Cerebellar nuclear complex (tissue), 1 donor: ENCODE measurements around the gene CNTN4.

Experiments used
- DNase-seq, 2 experiments: peaks; one replicate each; lab custom pipeline; 2025; lab: John Stamatoyannopoulos, UW

CNTN4 gene

DNA sequence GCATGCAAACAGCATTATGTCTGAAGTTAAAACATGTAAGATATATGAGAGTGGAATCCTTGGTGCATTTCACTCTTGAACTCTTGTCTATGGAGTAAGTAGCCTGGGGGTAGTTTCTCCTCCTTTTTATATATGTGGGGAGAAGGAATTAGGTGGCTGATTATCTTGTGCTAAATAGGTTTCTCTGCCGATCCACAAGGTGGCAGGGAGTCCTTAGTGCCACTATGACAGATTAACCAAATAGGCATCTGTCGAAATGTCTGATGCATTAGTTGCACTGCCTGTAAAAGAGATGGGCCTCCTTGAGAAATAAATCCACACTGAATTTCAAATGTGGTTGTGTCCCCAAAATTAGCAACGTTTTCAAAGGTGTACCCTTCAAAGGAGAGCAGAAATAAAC is 170.1 kb downstream of the CNTN4 start:
- no peak for DNase-seq

DNA sequence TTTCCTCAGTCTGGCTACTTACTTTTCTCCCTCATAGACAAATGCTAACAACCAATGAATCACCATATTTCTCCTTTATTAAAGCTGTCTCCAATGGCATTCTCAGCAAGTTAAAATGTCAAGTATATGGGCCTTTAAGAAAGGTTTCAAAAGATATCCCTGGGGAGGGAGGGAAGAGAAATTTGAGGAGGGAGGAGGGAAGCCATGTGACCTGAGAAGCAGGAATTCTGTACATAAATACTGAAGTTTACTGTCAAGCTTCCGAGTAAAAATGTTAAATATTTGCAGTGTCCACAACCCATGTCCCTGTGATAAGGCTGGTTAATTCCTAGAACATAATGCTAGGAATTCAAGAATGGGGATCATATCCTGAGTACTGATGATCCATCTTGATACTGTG is 175.9 kb downstream of the CNTN4 start:
- DNase-seq, result no peak

DNA sequence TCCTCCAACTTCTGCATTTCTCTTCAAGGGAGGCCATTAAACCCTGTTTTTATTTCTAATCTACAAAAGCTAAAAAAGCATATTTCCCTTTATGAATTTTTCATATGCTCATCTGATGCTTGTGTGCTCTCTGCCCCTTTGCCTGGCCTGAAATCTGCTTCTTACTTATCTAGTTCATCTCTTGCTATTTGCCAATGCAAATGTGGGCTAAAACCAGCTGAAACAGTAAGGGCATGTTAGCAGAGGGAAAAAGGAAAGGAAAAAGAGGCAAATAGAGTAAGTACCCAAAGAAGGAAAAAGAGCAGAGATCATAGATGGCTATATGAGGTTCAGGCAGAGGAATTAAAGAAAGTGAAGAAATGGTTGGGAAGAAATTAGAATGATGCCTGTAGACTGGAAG is 185.2 kb downstream of the CNTN4 start:
- DNase-seq, result no peak

DNA sequence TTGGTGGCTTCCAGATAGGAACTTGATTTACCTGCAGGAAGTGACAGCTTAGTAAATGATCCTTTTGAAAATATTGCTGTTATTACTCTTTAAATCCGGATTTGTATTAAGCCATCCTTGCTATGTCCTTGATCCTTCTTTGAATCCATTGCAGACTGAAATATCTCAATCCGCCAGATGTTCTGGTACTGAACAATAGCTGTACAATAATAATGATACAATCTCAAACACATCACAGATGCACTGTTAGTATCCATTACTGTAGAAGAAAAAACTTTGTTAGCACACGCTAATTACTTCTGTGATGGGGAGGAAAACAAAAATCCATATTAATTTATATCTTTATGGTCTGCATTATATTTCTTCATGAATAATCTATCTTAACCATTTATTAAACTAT is 202.3 kb downstream of the CNTN4 start:
- DNase-seq, result no peak

DNA sequence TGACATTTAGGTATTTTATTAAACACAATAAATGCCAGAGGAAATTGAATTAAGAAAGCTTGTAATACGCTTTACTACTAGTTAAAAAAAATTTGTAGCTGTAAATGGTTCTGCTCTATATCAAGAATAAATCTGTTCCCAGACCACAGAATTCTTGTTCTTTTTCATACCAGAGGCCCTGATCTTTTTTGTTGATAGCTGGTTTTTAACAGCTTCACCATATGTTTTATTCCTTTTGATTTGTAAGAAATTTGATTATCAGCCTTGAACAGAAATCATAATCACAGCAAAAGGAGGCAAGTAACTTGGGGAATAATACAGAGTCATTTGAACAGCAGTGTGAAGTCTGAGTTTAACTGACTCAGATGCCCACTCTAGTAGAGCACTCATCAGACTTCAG is 202.7 kb downstream of the CNTN4 start:
- no peak for DNase-seq

DNA sequence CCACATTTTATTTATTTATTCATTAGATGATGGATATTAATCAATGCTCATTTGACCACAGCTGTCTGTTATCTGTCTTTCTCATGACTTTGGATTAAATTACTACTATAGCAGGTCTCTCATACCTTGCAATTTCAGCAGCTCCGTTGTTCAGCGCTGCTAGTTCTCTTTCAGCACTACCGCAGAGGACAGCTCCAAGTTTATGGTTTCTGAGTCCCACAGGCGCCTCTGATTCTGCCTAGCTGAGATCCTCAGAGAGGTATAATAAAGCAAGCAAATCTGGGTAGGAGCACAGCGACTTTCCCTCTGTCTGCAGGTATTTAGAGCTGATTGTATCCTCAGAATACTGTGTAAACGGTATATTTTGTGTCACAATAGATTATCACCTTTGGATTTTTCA is 204.9 kb downstream of the CNTN4 start:
- no peak for DNase-seq

DNA sequence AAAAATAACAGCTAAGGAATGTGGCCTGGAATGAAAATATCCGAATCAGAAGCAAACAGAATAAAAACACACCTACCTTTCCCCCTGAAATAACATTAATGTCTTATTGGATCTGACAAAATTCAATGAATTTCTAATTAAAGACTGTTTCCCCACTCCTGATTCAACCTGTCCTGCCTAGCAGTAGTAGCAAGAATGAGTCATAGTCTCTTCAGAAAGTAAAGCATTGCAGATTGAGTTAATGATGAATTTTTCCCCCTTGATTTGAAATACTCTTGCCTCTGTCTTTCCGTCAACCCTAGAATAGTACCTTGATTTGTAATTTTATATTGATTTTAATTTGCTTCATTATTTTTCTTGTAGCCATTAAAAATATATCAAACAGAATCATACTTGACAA is 212.4 kb downstream of the CNTN4 start:
- no peak for DNase-seq

DNA sequence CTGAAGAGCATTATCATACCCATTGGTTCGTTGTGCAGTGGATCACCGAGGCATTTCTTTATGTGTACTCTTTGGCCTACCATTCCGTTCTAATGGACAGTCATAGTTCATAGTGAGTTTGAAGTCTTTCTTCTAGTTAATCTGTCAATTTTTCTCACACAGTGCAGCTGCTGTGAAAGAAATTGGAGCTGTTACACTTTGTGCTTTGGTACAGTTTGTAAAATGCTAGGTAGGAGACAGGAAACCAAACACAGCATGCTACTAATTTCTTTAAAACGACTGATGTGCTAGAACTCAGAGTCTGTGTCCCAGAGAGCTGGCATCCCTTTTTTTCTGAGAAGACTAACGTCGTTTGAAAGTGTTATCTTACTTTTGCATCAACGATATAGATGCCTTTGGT is 218.9 kb downstream of the CNTN4 start:
- no peak for DNase-seq

DNA sequence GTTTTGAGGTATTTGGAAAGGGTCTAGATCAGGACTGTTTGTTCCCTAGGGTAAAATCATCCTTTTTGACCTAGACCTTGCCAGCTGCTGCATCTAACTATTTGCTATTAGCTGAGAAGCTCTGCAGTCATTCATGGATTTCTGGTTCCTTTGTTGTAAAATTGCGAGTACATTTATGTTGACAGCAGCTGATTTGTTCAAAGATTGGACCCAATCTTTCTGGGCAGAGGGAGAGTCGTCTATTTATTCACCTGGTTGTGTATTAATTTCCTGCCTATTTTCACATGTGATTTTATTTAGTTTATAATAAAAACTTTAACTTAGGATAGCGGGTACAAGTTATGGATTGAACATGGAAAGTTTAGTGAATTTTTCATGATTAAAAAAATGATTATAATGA is 236.3 kb downstream of the CNTN4 start:
- DNase-seq, result no peak

DNA sequence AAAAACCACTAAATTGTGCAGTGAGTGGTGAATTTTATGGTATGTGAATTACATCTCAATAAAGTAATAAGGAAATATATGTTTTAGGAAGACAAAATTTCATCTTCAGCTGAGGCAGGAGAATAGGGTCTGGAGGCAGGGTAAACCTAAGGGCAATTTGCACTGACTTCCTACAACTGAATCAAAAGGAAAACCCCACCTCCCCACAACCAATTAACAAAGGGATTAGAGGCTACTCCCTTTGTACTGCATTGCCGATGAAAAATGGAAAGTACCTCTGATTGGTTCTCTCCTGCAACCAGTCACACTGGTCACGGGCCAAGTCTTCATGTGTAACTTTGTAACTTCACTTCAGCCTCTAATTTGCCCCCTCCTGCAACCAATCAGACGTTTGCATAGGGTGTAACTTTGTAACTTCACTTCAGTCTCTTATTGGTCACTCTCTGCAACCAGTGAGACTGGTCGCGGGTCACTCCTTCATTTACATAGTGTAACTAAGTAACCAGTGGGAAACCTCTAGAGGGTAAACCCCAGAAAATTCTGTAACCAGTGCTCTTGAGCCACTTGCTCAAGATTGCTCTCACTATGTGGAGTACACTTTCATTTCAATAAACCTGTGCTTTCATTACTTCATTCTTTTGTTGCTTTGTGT is 244.5 kb downstream of the CNTN4 start:
- no peak for DNase-seq

DNA sequence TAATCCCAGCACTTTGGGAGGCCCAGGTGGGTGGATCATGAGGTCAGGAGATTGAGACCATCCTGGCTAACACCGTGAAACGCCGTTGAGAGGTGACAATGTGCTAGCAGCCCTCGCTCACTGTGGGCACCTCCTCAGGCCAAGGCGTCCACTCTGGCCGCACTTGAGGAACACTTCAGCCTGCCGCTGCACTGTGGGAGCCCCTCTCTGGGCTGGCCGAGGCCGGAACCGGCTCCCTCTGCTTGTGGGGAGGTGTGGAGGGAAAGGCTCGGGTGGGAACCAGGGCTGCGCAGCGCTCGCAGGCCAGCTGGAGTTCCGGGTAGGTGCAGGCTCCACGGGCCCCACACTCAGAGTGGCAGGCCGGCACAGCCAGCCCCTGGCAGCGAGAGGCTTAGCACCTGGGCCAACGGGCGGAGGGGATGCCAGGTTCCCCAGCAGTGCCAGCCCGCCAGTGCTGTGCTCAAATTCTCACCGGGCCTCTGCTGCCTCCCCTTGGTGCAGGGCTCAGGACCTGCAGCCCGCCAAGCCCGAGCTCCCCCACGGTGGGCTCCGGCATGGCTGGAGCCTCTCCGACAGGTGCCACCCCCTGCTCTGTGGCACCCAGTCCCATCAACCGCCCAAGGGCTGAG is 253.6 kb downstream of the CNTN4 start:
- DNase-seq, result no peak

DNA sequence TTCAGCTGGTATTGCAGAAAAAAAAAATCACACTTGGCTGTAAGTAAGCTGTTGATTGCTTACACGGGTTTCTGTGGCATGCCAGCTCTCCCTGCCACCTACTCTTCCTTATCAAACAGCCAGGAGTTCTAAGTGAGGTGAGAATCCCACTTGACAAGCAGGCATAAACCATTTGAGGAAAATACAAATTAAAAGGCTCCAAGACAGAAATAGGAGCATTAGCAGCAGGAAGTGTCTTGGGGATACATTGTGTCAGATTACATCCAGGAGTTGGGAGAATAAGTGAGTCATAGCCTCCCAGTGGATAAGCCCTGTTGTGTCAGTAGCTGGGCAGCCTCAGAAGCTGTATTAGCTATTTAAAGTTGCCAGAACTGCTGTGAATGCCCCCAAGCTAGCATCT is 256.0 kb downstream of the CNTN4 start:
- no peak for DNase-seq

DNA sequence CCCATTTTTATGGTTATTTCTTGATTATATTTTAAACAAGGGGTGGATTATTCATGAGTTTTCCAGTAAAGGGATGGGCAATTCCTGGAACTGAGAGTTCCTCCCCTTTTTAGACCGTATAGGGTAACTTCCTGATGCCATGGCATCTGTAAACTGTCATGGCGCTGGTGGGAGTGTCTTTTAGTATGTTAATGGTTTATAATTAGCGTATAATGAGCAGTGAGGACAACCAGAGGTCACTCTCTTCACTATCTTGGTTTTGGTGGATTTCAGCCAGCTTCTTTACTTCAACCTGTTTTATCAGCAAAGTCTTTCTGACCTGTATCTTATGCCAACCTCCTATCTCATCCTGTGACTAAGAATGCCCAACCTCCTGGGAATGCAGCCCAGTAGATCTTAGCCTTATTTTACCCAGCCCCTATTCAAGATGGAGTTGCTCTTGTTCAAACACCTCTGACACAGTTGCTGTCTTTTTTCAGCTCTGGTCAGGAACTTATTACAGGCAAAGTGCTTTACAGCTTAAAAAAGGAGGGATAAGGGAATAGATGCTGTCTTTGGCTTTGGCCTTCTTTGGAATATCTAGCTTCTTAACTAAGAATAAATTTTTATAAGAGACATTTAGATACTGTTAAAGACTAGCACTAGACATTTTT is 257.8 kb downstream of the CNTN4 start:
- DNase-seq, result no peak

DNA sequence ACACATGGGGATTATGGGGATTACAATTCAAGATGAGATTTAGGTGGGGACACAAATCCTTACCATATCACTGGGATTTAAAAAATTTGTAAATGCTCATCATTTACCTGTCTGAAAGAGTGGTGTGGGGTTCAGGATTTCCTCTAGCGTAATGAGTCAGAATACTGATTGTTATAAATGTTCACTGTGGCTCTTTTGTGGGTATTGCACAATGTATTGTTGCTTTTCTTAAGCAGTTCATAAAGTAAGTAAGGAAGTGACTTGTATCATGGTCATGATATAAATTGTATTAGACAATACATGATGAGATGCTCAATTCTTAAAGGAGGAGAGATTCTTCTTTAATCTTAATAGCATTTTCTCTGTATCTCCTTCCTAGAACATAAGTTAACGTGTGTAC is 262.1 kb downstream of the CNTN4 start:
- no peak for DNase-seq

DNA sequence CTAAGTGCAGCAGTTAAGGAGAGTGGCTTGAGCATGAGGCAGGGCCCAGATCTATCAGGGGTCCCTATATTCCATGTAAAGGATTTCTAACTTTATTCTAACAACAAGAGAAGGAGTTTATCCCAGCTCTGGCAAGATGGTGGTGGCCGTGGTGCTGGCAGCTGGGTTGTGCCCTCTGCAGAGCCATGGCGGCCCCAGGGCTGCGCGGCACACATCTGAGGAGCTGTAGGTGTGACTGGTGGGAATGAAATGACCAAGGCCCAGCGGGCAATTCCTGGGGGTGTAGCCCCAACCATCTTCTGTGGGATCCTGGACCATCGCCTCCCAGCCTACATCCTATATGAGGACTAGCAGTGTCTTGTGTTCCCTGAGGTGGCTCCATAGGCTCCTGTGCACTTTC is 263.5 kb downstream of the CNTN4 start:
- DNase-seq, result no peak

DNA sequence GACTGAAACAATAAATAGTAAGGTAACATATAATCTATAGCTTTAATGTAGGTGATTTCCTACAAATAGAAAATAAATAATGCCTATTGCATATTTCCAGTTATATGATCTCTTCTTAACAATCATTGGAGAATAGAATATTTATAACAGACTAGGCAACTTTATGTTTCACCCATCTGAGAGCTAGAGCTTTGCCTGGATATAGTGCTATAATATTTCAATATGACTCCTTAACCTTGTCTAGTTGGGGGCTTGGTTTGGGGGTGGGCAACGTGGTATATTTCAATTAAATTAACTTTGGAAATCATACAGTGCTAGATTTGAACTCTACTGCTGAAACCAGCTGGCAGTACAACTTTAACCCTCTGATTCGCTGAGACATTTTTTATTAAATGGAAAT is 265.2 kb downstream of the CNTN4 start:
- no peak for DNase-seq

DNA sequence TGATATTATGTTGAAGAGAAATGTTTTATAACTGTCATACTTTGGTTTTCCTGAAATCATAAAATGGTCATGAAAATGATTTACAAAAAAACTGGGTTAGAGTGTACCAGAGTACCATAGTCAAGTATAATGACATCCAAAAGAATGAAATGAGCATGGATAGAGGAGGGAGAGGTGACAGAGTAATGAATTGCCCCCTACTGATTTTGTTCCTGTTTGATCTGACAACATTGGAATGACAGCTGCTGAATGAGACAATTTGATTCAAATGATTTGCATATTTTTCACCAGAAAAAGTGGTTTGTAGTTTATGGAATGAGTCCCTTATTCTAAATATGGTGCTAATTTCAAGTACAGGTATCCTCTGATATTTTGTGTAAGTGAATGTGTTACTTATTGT is 271.7 kb downstream of the CNTN4 start:
- no peak for DNase-seq

DNA sequence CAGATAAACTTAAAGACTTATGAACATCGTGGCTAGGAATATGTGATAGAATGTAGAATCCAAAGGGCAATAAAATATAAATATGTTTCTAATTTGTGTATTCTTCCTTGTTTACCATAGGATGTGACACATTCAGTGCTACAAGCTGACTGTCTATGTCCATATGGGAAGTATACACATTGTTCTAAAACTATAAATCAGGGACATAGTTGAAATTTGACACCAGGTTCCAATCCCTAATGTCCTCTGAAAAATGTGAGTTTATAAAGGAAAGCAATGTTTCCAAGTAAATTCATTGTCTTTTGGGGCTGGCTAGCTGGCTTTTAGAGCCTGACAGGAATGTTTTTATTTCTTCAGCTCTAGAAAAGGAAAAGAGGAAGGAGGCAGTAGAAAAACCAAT is 273.6 kb downstream of the CNTN4 start:
- no peak for DNase-seq

DNA sequence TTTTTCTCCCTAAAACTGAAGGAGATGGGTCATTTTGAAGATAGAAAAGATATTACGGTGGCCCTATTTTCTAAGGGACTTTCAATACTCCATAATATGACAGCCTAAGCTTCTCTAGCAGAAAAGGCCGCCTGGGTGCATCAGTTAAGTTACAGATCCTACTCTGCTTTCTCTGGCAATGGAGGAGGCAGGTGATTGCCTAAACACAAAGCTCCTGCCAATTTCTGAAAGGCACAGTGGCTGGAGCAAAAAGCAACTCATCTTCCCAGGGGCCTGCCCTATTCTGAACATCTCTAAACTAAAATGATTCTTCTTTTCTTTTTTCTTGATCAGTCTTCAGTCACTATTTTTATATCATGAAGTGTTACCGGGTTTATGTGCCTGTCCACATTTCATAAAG is 276.7 kb downstream of the CNTN4 start:
- DNase-seq, result peak in 1 of 2 experiments; percentile 25

DNA sequence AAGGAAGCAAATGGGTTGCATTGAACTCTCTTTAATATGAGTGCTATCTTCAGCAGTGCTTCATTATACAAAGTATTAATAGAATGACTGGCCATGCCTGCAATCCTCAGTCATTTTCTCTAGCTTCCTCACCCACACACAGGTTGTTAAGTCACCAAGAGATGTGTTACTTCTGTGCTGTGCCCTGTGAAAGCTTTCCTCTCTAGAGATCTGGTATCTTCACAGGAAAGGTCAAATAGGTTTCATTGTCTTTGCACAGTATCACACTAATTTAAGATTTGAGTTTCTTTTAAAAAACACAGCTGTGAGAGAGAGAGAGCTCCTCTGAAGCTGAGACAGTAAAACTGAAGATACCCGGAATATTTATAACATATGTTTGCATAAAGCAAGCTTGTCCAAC is 278.6 kb downstream of the CNTN4 start:
- DNase-seq, result no peak

DNA sequence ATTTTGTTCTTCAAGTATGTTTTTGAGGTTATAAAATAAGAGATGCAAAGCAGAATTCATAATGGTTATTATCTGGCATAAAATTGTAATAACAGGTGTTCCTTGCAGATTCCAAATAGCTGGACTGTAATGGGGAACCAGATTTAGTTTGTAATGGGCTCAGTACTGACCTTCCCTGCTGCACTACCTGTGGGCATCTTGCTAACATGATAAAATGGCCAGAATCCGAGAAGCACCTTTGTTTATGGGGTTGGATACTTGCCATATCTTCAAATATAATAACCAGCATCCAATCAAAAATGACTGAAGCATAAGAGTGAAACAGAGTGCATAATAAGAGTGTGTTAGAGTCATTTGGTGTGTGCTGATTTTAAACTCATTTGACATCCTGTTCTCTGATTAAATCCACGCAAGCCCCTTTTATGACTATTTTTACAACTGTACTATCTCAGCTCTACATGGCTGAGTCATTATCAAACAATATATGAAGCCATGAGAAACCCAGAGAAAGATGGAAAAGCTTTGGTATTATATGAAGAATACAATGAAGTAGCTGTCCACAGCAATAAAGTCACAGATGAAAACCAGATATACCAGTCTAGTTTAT is 292.4 kb downstream of the CNTN4 start:
- DNase-seq, result peak in 1 of 2 experiments; percentile 45

DNA sequence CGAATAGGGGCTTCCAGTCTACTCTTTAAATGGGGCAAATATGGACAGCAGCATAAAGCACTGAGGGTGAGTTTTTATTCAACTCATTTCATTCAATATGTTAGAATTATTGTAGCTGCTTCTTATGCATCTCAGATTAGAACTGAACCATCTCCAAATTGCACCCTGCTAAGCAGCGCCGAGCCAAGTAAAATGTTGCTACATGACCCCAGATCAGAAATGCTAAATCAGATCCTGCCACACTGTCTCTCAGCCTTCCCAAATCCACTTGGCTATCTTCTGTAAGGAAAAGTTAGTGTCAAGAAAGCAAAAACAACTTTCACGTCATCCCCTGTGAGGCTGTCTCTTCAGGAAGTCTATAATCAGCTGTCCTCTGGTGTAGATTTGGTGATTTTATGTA is 293.2 kb downstream of the CNTN4 start:
- DNase-seq, result no peak

DNA sequence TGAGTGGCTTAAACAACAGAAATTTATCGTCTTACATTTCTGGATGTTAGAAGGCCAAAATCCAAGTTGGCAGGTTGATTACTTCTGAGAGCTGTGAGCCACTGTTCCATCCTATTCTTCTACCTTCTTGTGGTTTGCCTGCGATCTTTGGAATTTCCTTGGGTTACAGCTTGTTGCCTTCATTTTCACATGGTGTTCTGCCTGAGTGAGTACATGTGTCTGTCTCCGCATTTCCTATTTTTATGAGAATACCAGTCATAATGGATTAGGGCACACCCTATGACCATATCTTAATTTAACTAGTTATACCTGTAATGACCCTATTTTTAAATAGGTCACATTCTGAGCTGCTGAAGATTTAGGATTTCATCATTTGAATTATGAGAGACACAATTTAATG is 294.3 kb downstream of the CNTN4 start:
- DNase-seq, result peak in 1 of 2 experiments; percentile 3
